ENCODE results near the gene ABLIM2. TPM values are rescaled to one million over a fixed set of nuclear protein-coding genes. Genes with fewer than 3 reads are reported as not detected.

The ABLIM2 gene
- total and polyA plus RNA-seq, 7 experiments from 2014 or later, result 0.22 to 5.8 (median 3.1) TPM

DNA sequence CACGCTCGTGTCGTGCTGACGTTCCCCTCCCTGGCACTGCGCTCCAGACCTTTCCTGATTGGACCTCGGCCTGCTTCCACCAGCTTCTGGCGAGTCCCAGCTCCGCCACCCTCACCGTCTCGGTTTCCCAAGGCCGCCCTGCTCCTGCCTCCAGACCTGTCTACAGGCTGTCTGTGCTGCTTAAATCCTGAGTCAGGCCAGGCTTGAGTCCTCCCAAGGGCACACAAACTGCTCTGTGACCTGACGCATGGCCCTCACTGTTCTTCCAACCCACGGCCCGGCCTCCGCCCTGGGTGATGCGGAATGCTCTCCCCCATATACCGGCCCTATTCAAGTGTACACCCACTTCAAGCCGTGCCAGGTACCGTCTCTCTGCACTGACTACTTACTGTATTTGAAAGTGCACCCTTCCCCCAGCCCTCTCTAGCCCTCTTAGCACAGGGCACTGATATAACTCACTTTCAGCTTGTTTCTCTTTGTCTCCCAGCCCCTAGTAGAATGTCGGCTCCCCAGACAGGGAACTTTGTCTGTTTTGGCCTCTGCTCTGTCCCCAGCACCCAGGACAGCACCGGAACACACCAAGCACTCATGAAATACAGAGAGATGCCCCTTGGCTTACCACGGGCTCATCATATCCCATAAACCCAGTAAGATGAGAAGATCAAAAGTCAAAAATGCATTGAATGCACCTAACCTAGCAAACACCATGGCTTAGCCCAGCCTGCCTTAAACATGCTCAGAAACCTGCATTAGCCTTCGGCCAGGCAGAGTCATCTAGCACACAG, 155.9 kb downstream of the ABLIM2 start:
- H3K4me3 Mint-ChIP-seq, result no peak overlapping the region
- no peak overlapping the region for H3K27ac ChIP-seq (ENCODE audit: low read depth, low read length)
- H3K36me3 Mint-ChIP-seq, result peaks cover 0 to 13% (median 10%) of the 10 kb centered on the region in 5 donors
- H3K4me3 ChIP-seq (ENCODE audit: low read length), result no peak overlapping the region
- peaks cover 0 to 4% (median 0%) of the 10 kb centered on the region in 11 donors for H3K9me3 Mint-ChIP-seq
- ChIA-PET POLR2A (no interaction called here), CTCF (no interaction called here)
- H3K36me3 ChIP-seq (ENCODE audit: control insufficient read depth in 2 of 3, insufficient read depth in 3 of 3, low read length in 3 of 3), result no peaks in the 10 kb centered on the region
- no peak for DNase-seq
- peaks cover 0 to 7% (median 0%) of the 10 kb centered on the region in 7 donors for H3K4me1 Mint-ChIP-seq
- no peaks in the 10 kb centered on the region for H3K4me1 ChIP-seq (ENCODE audit: control insufficient read depth in 2 of 2, insufficient read depth in 2 of 2, low read length in 2 of 2)
- H3K27ac Mint-ChIP-seq, result no peak overlapping the region
- intact Hi-C loops (cut with micrococcal nuclease), result no loop called here
- no peaks in the 10 kb centered on the region for H3K9me3 ChIP-seq (ENCODE audit: control insufficient read depth in 2 of 3, low read length in 3 of 3)
- peaks cover 0 to 12% (median 0%) of the 10 kb centered on the region in 5 donors for H3K27me3 Mint-ChIP-seq
- H3K27me3 ChIP-seq (ENCODE audit: control insufficient read depth in 2 of 2, insufficient read depth in 2 of 2, low read length in 2 of 2), result no peaks in the 10 kb centered on the region
- no peak for ATAC-seq

DNA sequence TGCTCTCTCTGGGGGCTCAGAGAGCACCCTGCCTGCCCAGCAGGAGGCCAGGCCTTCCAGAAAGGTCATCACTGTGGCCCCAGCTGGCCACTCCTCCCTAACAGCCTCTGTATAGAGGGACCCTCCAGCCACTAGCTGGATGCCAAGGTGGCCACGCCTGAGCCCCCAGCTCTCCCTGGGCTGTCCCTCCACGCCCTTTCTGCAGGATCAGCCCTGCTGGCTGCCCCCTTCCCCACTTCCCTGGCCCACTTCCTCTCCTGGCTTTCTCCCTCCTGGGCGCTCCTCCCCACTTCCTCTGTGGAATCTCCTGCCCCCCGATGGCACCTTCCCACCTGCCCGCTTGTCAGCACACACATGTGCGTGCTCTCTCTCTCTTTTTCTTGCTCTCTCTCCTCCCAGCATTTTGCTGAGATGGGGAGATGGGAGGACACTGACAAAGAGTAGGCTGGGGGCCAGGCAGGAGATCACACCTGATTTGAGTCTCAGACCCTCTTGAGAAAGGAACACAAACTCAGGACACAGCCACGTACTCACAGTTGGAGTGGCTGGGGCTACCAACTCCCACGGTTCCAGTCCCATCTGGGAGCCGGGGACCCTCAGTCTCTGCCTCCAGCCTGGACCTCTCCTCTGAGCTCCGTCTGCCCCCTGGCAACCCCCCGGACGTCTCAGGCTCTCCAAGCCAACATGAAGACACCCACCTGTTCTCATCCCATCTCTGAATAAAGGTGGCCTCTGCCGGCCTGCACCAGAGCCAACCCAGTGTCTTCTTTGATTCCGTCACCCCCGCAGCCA, 156.9 kb downstream of the ABLIM2 start:
- Mint-ChIP-seq H3K4me3 (no peak overlapping the region), H3K9me3 (peaks cover 0 to 7% (median 0%) of the 10 kb centered on the region in 11 donors), H3K27me3 (peaks cover 0 to 12% (median 0%) of the 10 kb centered on the region in 5 donors), H3K4me1 (peaks cover 0 to 7% (median 0%) of the 10 kb centered on the region in 7 donors), H3K27ac (no peak overlapping the region), H3K36me3 (peaks cover 0 to 13% (median 10%) of the 10 kb centered on the region in 5 donors)
- intact Hi-C loops (cut with micrococcal nuclease), result no loop called here
- no peak overlapping the region for H3K27ac ChIP-seq (ENCODE audit: low read depth, low read length)
- H3K36me3 ChIP-seq (ENCODE audit: control insufficient read depth in 2 of 3, insufficient read depth in 3 of 3, low read length in 3 of 3), result no peaks in the 10 kb centered on the region
- H3K27me3 ChIP-seq (ENCODE audit: control insufficient read depth in 2 of 2, insufficient read depth in 2 of 2, low read length in 2 of 2), result no peaks in the 10 kb centered on the region
- ChIA-PET CTCF (no interaction called here), POLR2A (no interaction called here)
- no peaks in the 10 kb centered on the region for H3K9me3 ChIP-seq (ENCODE audit: control insufficient read depth in 2 of 3, low read length in 3 of 3)
- ATAC-seq (no peak), DNase-seq (no peak)
- no peaks in the 10 kb centered on the region for H3K4me1 ChIP-seq (ENCODE audit: control insufficient read depth in 2 of 2, insufficient read depth in 2 of 2, low read length in 2 of 2)
- H3K4me3 ChIP-seq (ENCODE audit: low read length), result no peak overlapping the region

DNA sequence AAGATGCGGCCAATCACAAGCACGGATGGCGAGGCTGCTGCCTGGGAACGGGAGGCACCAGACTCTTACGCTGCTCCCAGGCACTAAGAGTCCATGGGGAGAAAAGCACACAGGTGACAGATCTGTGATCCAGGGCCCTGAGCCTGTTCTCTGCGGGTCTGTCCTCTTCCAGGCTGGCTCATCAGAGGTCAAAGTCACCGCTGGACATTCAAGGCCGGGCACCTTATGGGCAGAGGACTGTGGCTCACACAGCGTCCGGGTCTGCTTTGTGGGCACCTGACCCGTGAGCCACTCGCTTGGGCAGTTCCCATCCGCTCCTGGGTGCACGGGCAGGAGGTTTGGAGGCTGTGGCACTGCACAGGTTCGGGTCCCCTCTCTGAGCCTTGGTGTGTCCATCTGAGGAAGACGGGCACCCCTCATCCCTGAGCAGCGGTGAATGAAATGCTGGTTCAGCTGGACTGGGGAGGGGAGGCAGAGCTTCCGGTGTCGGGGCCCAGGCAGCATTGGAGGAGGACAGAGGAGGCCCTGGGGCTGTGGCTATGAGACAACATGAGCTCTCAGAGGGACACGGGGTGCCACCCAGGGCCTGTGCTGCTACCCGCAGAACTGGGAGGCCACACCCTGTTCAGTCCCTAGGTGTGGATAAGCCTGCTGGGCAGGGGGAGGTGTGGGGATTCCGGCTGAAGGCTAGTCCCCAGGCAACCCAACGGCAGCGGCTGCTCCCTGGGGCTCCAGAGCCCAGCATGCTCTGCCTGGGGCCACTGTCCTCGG, 157.7 kb downstream of the ABLIM2 start:
- Histone ChIP-seq H3K9me3 (ENCODE audit: control insufficient read depth in 2 of 3, low read length in 3 of 3) (no peaks in the 10 kb centered on the region), H3K27me3 (ENCODE audit: control insufficient read depth in 2 of 2, insufficient read depth in 2 of 2, low read length in 2 of 2) (no peaks in the 10 kb centered on the region), H3K36me3 (ENCODE audit: control insufficient read depth in 2 of 3, insufficient read depth in 3 of 3, low read length in 3 of 3) (no peaks in the 10 kb centered on the region), H3K27ac (ENCODE audit: low read depth, low read length) (no peak overlapping the region), H3K4me1 (ENCODE audit: control insufficient read depth in 2 of 2, insufficient read depth in 2 of 2, low read length in 2 of 2) (no peaks in the 10 kb centered on the region), H3K4me3 (ENCODE audit: low read length) (no peak overlapping the region)
- H3K27ac Mint-ChIP-seq, result no peak overlapping the region
- ChIA-PET CTCF (no interaction called here), POLR2A (no interaction called here)
- no peak for DNase-seq
- H3K9me3 Mint-ChIP-seq, result peaks cover 0 to 7% (median 0%) of the 10 kb centered on the region in 11 donors
- no peak overlapping the region for H3K4me3 Mint-ChIP-seq
- no peak for ATAC-seq
- peaks cover 0 to 12% (median 0%) of the 10 kb centered on the region in 5 donors for H3K27me3 Mint-ChIP-seq
- intact Hi-C loops (cut with micrococcal nuclease), result no loop called here
- peaks cover 0 to 7% (median 0%) of the 10 kb centered on the region in 7 donors for H3K4me1 Mint-ChIP-seq
- H3K36me3 Mint-ChIP-seq, result peaks cover 0 to 13% (median 9%) of the 10 kb centered on the region in 5 donors

DNA sequence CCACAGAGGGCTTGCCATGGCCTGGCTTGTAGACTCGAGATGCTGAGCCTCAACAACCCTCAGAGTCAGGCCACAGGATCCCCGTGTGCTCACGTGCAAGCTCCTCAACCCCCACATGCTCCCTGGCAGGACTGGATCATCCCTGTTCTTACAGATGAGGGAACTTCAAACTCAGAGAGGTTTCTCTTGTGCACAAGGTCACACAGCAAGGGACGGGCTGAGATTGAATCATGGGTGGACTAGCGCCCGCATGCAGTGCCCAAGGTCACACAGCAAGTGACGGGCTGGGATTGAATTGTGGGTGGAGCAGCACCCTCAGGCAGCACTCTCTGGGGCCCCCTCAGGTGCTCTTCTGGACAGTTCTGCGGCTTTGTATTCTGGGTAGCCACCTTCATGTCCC, 158.4 kb downstream of the ABLIM2 start:
- Histone ChIP-seq H3K4me3 (ENCODE audit: low read length) (no peak overlapping the region), H3K27ac (ENCODE audit: low read depth, low read length) (no peak overlapping the region), H3K4me1 (ENCODE audit: control insufficient read depth in 2 of 2, insufficient read depth in 2 of 2, low read length in 2 of 2) (no peaks in the 10 kb centered on the region), H3K36me3 (ENCODE audit: control insufficient read depth in 2 of 3, insufficient read depth in 3 of 3, low read length in 3 of 3) (no peaks in the 10 kb centered on the region), H3K27me3 (ENCODE audit: control insufficient read depth in 2 of 2, insufficient read depth in 2 of 2, low read length in 2 of 2) (no peaks in the 10 kb centered on the region), H3K9me3 (ENCODE audit: control insufficient read depth in 2 of 3, low read length in 3 of 3) (no peaks in the 10 kb centered on the region)
- ChIA-PET CTCF (no interaction called here), POLR2A (no interaction called here)
- peaks cover 0 to 7% (median 0%) of the 10 kb centered on the region in 11 donors for H3K9me3 Mint-ChIP-seq
- DNase-seq, result no peak
- no peak overlapping the region for H3K27ac Mint-ChIP-seq
- H3K36me3 Mint-ChIP-seq, result peaks cover 0 to 10% (median 2%) of the 10 kb centered on the region in 5 donors
- H3K27me3 Mint-ChIP-seq, result peaks cover 0 to 12% (median 0%) of the 10 kb centered on the region in 5 donors
- peaks cover 0 to 7% (median 0%) of the 10 kb centered on the region in 7 donors for H3K4me1 Mint-ChIP-seq
- intact Hi-C loops (cut with micrococcal nuclease), result no loop called here
- ATAC-seq, result no peak
- no peak overlapping the region for H3K4me3 Mint-ChIP-seq

DNA sequence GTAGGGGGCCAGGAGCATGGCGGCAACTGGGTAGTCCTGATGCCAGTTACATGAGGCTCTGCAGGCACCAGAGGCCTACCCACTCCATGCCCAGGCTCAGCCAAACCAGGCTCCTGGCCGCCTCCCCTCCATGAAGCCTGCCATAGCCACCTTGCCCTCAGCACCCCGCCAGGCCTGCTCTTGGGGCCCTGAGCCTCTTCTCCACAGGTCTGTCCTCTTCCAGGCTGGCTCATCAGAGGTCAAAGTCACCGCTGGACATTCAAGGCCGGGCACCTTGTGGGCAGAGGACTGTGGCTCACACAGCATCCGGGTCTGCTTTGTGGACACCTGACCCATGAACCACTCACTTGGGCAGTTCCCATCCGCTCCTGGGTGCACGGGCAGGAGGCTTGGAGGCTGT, 158.9 kb downstream of the ABLIM2 start:
- Mint-ChIP-seq H3K4me1 (peaks cover 0 to 7% (median 0%) of the 10 kb centered on the region in 7 donors), H3K27ac (no peak overlapping the region), H3K4me3 (no peak overlapping the region), H3K36me3 (peaks cover 0 to 6% (median 0%) of the 10 kb centered on the region in 5 donors), H3K27me3 (peaks cover 0 to 12% (median 0%) of the 10 kb centered on the region in 5 donors), H3K9me3 (peaks cover 0 to 7% (median 0%) of the 10 kb centered on the region in 11 donors)
- no peaks in the 10 kb centered on the region for H3K36me3 ChIP-seq (ENCODE audit: control insufficient read depth in 2 of 3, insufficient read depth in 3 of 3, low read length in 3 of 3)
- DNase-seq, result no peak
- no peaks in the 10 kb centered on the region for H3K4me1 ChIP-seq (ENCODE audit: control insufficient read depth in 2 of 2, insufficient read depth in 2 of 2, low read length in 2 of 2)
- ATAC-seq, result no peak
- intact Hi-C loops (cut with micrococcal nuclease), result no loop called here
- POLR2A ChIA-PET, result no interaction called here
- H3K27ac ChIP-seq (ENCODE audit: low read depth, low read length), result no peak overlapping the region
- H3K27me3 ChIP-seq (ENCODE audit: control insufficient read depth in 2 of 2, insufficient read depth in 2 of 2, low read length in 2 of 2), result no peaks in the 10 kb centered on the region
- H3K4me3 ChIP-seq (ENCODE audit: low read length), result no peak overlapping the region
- CTCF ChIA-PET, result no interaction called here
- H3K9me3 ChIP-seq (ENCODE audit: control insufficient read depth in 2 of 3, low read length in 3 of 3), result no peaks in the 10 kb centered on the region

DNA sequence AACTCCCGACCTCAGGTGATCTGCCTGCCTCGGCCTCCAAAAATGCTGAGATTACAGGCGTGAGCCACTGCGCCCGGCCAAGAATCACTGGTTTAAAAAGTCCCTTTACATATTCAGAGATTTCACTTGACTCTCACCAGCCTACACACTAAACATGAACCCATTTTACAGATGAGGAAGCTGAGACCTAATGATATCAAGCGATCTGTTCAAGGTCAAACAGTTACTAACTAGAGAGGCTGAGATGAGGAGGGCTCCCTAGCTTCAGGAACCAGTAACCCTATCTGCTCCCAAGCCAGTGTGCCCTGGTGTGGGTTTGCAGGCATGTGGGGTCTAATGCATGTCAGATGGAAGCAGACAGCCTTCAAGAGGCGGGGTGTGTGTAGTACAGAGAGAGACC, 159.3 kb downstream of the ABLIM2 start:
- peaks cover 0 to 4% (median 0%) of the 10 kb centered on the region in 5 donors for H3K36me3 Mint-ChIP-seq
- H3K4me3 Mint-ChIP-seq, result no peak overlapping the region
- intact Hi-C loops (cut with micrococcal nuclease), result no loop called here
- peaks cover 0 to 12% (median 0%) of the 10 kb centered on the region in 5 donors for H3K27me3 Mint-ChIP-seq
- Histone ChIP-seq H3K4me1 (ENCODE audit: control insufficient read depth in 2 of 2, insufficient read depth in 2 of 2, low read length in 2 of 2) (no peaks in the 10 kb centered on the region), H3K9me3 (ENCODE audit: control insufficient read depth in 2 of 3, low read length in 3 of 3) (no peaks in the 10 kb centered on the region), H3K4me3 (ENCODE audit: low read length) (no peak overlapping the region), H3K27me3 (ENCODE audit: control insufficient read depth in 2 of 2, insufficient read depth in 2 of 2, low read length in 2 of 2) (no peaks in the 10 kb centered on the region), H3K36me3 (ENCODE audit: control insufficient read depth in 2 of 3, insufficient read depth in 3 of 3, low read length in 3 of 3) (no peaks in the 10 kb centered on the region), H3K27ac (ENCODE audit: low read depth, low read length) (no peak overlapping the region)
- DNase-seq (no peak), ATAC-seq (no peak)
- CTCF ChIA-PET, result interaction anchor here (0.7 kb wide), 1 partner anchor 40 kb away, joined by 3 read pairs; no protein-coding TSS in a partner anchor
- POLR2A ChIA-PET, result no interaction called here
- peaks cover 0 to 7% (median 0%) of the 10 kb centered on the region in 7 donors for H3K4me1 Mint-ChIP-seq
- H3K9me3 Mint-ChIP-seq, result peaks cover 0 to 7% (median 0%) of the 10 kb centered on the region in 11 donors
- no peak overlapping the region for H3K27ac Mint-ChIP-seq
